Liver (tissue), 9 donors: ENCODE measurements around the gene NDST1. TPM values are rescaled to one million over a fixed set of nuclear protein-coding genes. Genes with fewer than 3 reads are reported as not detected.

Source experiments
- DNase-seq: peaks from one replicate; pipeline ENCODE4 v3.0.0-alpha.2; 2017; ENCODE audit warnings: low spot score
- H3K27ac ChIP-seq, 2 donors: one replicate each; pipeline ENCODE4 v1.7.0; 2013; ENCODE audit warnings: inconsistent platforms in 2 of 2, low read length in 2 of 2, control low read depth in 1 of 2, low read depth in 1 of 2, mild to moderate bottlenecking in 1 of 2
- H3K27me3 ChIP-seq, 4 donors: one replicate each; pipeline versions ENCODE4 v1.6.1 to v1.7.0; 2013; ENCODE audit warnings: low read length in 3 of 4, inconsistent platforms in 1 of 4, mild to moderate bottlenecking in 1 of 4, moderate library complexity in 1 of 4; ENCODE audit not compliant: control insufficient read depth in 4 of 4, insufficient read depth in 4 of 4
- H3K36me3 ChIP-seq, 4 donors: one replicate each; pipeline versions ENCODE4 v1.6.1 to v1.7.0; 2013; ENCODE audit warnings: low read length in 3 of 4, mild to moderate bottlenecking in 3 of 4, low read depth in 1 of 4, moderate library complexity in 1 of 4; ENCODE audit not compliant: control insufficient read depth in 4 of 4, insufficient read depth in 3 of 4
- H3K4me1 ChIP-seq, 4 donors: one replicate each; pipeline versions ENCODE4 v1.6.1 to v1.7.0; 2013; ENCODE audit warnings: low read length in 3 of 4, mild to moderate bottlenecking in 3 of 4, moderate library complexity in 1 of 4; ENCODE audit not compliant: control insufficient read depth in 4 of 4, insufficient read depth in 4 of 4
- H3K4me3 ChIP-seq, 3 donors: one replicate each; pipeline versions ENCODE4 v1.6.1 to v1.7.0; 2013; ENCODE audit warnings: low read length in 3 of 3, control low read depth in 1 of 3, low read depth in 1 of 3, mild to moderate bottlenecking in 1 of 3
- H3K9ac ChIP-seq, 2 donors: one replicate each; pipeline ENCODE4 v1.7.0; 2013; ENCODE audit warnings: low read length in 2 of 2, mild to moderate bottlenecking in 2 of 2, moderate library complexity in 2 of 2, control low read depth in 1 of 2, low read depth in 1 of 2
- H3K9me3 ChIP-seq, 4 donors: one replicate each; pipeline versions ENCODE4 v1.6.1 to v1.7.0; 2013; ENCODE audit warnings: low read length in 3 of 4; ENCODE audit not compliant: control insufficient read depth in 4 of 4
- FOXA1 ChIP-seq: IDR thresholded peaks from 2 replicates; pipeline ENCODE4 v1.6.1; 2016; ENCODE audit warnings: antibody characterized with exemption
- FOXA2 ChIP-seq: IDR thresholded peaks from 2 replicates; pipeline ENCODE4 v1.6.1; 2016; ENCODE audit warnings: antibody characterized with exemption
- GABPA ChIP-seq, 2 donors: IDR thresholded peaks in 1 of 2; conservative IDR thresholded peaks in 1 of 2; 2 replicates each; pipeline ENCODE4 v1.6.1; 2016; ENCODE audit warnings: antibody characterized with exemption in 2 of 2, mild to moderate bottlenecking in 1 of 2, moderate library complexity in 1 of 2
- HNF4G ChIP-seq: IDR thresholded peaks from 2 replicates; pipeline ENCODE4 v1.6.1; 2016; ENCODE audit warnings: antibody characterized with exemption
- JUND ChIP-seq, 2 donors: IDR thresholded peaks; 2 replicates each; pipeline ENCODE4 v1.6.1; 2016; ENCODE audit warnings: antibody characterized with exemption in 2 of 2
- NR2F2 ChIP-seq: IDR thresholded peaks from 2 replicates; pipeline ENCODE4 v1.6.1; 2016; ENCODE audit warnings: antibody characterized with exemption
- RAD21 ChIP-seq, 2 donors: IDR thresholded peaks; 2 replicates each; pipeline ENCODE4 v1.6.1; 2016; ENCODE audit warnings: antibody characterized with exemption in 2 of 2, mild to moderate bottlenecking in 2 of 2
- RXRA ChIP-seq, 2 donors: IDR thresholded peaks; 2 replicates each; pipeline ENCODE4 v1.6.1; 2017 to 2018; ENCODE audit warnings: antibody characterized with exemption in 2 of 2, mild to moderate bottlenecking in 1 of 2
- SP1 ChIP-seq: IDR thresholded peaks from 2 replicates; pipeline ENCODE4 v1.6.1; 2018; ENCODE audit warnings: antibody characterized with exemption, mild to moderate bottlenecking
- TAF1 ChIP-seq: conservative IDR thresholded peaks from 2 replicates; pipeline ENCODE4 v1.6.1; 2016; ENCODE audit warnings: antibody characterized with exemption, mild to moderate bottlenecking
- YY1 ChIP-seq: IDR thresholded peaks from 2 replicates; pipeline ENCODE4 v1.6.1; 2016; ENCODE audit warnings: antibody characterized with exemption, mild to moderate bottlenecking
- WGBS: extraction: QIAGEN DNeasy Blood & Tissue Kit; methylation state at CpG from one replicate; pipeline ENCODE4 v1.1.7; 2013; 5-methylcytosine and 5-hydroxymethylcytosine counted together
- polyA plus RNA-seq, 2 donors: library from polyadenylated mRNA; stranded (reverse) in 1 of 2; unstranded in 1 of 2; fragments of 200-250 nt in 1 of 2; fragments of >200 nt in 1 of 2; fragmentation: Nextera tagmentation in 1 of 2; extraction: Ambion mirVana in 1 of 2; gene quantifications; one replicate each; pipeline versions ENCODE4 v1.2.1 to v1.2.3, GENCODE V29; 2013 to 2015
- total RNA-seq, 2 donors: library from RNA; depleted of rRNA; stranded (reverse); fragments of >200 nt; gene quantifications; one replicate each; pipeline ENCODE4 v1.2.3, GENCODE V29; 2014
- TF ChIP-seq, protein P1 (sequence below): IDR thresholded peaks from 2 replicates; pipeline ENCODE4 v1.6.1; 2016; ENCODE audit warnings: antibody characterized with exemption, mild to moderate bottlenecking
- TF ChIP-seq, protein P2 (sequence below): IDR thresholded peaks from 2 replicates; pipeline ENCODE4 v1.6.1; 2016; ENCODE audit warnings: antibody characterized with exemption
- donor health status: healthy.
- donor health status: healthy.
- donor health status: healthy.
- donor health status: healthy.
- donor health status: healthy.

Gene NDST1
- total and polyA plus RNA-seq, 4 donors = 10.3 to 103 (median 39.0) TPM

DNA sequence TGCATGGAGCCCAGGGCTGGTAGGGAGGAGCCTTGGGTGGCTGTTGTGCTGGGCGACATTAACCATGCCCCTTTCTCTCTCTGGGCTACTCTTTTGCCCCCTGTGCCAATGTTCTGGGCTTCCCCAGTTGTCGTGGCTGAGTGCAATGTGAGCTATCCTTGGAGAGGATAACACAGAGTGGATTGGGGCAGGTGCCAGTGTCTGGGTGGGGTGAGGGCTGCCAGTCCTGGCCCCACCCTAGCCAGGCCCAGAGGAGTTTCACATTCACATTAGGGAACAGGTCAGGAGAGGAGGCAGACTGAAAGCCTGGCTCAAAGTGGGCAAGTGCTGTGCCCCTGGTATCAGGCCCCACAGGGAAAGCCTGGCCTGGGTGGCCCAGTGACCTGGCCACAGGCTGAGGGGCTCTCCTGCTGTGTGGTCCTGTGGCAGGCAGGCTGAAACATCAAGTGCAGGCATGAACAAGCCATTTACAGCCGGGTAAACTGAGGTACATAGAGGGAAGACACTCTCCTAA is 7.5 kb upstream of the NDST1 start:
- no peaks in the 10 kb centered on the region for H3K9me3 ChIP-seq
- H3K4me1 ChIP-seq = peaks cover 61 to 98% (median 95%) of the 10 kb centered on the region in 4 donors
- no peak overlapping the region for H3K9ac ChIP-seq
- peaks cover 2 to 24% (median 5%) of the 10 kb centered on the region in 4 donors for H3K36me3 ChIP-seq
- H3K27me3 ChIP-seq = no peaks in the 10 kb centered on the region
- H3K4me3 ChIP-seq = no peak overlapping the region
- TF ChIP-seq, protein P1, sequence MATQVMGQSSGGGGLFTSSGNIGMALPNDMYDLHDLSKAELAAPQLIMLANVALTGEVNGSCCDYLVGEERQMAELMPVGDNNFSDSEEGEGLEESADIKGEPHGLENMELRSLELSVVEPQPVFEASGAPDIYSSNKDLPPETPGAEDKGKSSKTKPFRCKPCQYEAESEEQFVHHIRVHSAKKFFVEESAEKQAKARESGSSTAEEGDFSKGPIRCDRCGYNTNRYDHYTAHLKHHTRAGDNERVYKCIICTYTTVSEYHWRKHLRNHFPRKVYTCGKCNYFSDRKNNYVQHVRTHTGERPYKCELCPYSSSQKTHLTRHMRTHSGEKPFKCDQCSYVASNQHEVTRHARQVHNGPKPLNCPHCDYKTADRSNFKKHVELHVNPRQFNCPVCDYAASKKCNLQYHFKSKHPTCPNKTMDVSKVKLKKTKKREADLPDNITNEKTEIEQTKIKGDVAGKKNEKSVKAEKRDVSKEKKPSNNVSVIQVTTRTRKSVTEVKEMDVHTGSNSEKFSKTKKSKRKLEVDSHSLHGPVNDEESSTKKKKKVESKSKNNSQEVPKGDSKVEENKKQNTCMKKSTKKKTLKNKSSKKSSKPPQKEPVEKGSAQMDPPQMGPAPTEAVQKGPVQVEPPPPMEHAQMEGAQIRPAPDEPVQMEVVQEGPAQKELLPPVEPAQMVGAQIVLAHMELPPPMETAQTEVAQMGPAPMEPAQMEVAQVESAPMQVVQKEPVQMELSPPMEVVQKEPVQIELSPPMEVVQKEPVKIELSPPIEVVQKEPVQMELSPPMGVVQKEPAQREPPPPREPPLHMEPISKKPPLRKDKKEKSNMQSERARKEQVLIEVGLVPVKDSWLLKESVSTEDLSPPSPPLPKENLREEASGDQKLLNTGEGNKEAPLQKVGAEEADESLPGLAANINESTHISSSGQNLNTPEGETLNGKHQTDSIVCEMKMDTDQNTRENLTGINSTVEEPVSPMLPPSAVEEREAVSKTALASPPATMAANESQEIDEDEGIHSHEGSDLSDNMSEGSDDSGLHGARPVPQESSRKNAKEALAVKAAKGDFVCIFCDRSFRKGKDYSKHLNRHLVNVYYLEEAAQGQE = no peak
- TF ChIP-seq, protein P2, sequence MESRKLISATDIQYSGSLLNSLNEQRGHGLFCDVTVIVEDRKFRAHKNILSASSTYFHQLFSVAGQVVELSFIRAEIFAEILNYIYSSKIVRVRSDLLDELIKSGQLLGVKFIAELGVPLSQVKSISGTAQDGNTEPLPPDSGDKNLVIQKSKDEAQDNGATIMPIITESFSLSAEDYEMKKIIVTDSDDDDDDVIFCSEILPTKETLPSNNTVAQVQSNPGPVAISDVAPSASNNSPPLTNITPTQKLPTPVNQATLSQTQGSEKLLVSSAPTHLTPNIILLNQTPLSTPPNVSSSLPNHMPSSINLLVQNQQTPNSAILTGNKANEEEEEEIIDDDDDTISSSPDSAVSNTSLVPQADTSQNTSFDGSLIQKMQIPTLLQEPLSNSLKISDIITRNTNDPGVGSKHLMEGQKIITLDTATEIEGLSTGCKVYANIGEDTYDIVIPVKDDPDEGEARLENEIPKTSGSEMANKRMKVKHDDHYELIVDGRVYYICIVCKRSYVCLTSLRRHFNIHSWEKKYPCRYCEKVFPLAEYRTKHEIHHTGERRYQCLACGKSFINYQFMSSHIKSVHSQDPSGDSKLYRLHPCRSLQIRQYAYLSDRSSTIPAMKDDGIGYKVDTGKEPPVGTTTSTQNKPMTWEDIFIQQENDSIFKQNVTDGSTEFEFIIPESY = no peak
- TF ChIP-seq FOXA2 = no peak
- TF ChIP-seq NR2F2 = no peak
- no peak for TF ChIP-seq RAD21 (IDR thresholded peaks at IDR 0.05)
- peak overlapping the region; percentile 19 to 36 for H3K27ac ChIP-seq
- no peak for DNase-seq
- WGBS = 55% methylated on average over 3 of the region's 3 CpGs

DNA sequence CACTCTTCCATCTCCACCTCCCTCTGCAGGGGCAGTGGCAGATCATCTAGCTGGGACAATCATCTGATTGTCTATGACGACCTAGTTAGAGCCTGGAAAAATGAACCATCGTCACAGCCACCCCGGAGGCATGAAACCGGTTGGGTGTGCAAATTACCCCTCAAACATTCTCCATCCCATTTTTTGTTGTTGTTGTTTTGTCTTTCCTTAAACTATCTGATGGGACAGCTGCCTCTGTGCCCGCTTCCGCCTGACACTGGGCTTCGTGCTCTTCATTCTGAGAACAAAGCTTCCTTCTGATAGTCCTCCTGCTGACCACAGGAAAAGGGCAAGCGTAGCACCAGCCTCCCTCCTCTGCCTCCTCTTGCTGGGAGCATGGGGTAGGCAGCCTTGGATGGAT is 7.0 kb upstream of the NDST1 start:
- Histone ChIP-seq H3K9me3 (no peaks in the 10 kb centered on the region), H3K9ac (no peak overlapping the region), H3K4me3 (no peak overlapping the region), H3K4me1 (peaks cover 62 to 99% (median 98%) of the 10 kb centered on the region in 4 donors), H3K27me3 (no peaks in the 10 kb centered on the region), H3K27ac (peak overlapping the region; percentile 19 to 36), H3K36me3 (peaks cover 2 to 24% (median 5%) of the 10 kb centered on the region in 4 donors)
- 80% methylated on average over 8 of the region's 8 CpGs for WGBS
- TF ChIP-seq FOXA1 (no peak), JUND (IDR thresholded peaks at IDR 0.05) (no peak), SP1 (no peak), GABPA (IDR thresholded peaks at IDR 0.05 in 1 of 2, conservative IDR thresholded peaks at IDR 0.05 in 1 of 2) (no peak), HNF4G (no peak), FOXA2 (no peak), NR2F2 (no peak), YY1 (no peak), TAF1 (no peak), RXRA (IDR thresholded peaks at IDR 0.05) (no peak)
- TF ChIP-seq, protein P1 = no peak
- DNase-seq = no peak
